Heart right ventricle (tissue), 16 donors: ENCODE results near the gene AURKAIP1. TPM values are rescaled to one million over a fixed set of nuclear protein-coding genes. Genes with fewer than 3 reads are reported as not detected.
A peak's percentile ranks its signal among the peaks of the same experiment; 100 is the strongest.

Experiments used
- ATAC-seq, 8 donors: fragments of 200-7000 bp; cut with Tn5 transposase; one replicate each; pipeline ENCODE4 v1.9.1; 2020; ENCODE audit warnings: mild to moderate bottlenecking in 8 of 8, moderate library complexity in 8 of 8, moderate number of reproducible peaks in 1 of 8
- DNase-seq, 2 donors: peaks; one replicate each; pipeline ENCODE4 v3.0.0-alpha.2; 2020
- H3K27ac ChIP-seq, 10 donors: fragments of 200-600 bp; sonication (generic) in 2 of 10; one replicate each; pipeline versions ENCODE4 v1.5.0 to v1.8.0; 2020 to 2022; ENCODE audit warnings: mild to moderate bottlenecking in 3 of 10
- H3K27me3 ChIP-seq, 7 donors: fragments of 200-600 bp; one replicate each; pipeline ENCODE4 v1.8.0; 2021 to 2022; ENCODE audit warnings: mild to moderate bottlenecking in 2 of 7
- H3K36me3 ChIP-seq, 9 donors: fragments of 200-600 bp; sonication (generic) in 1 of 9; one replicate each; pipeline versions ENCODE4 v1.5.0 to v1.8.0; 2020 to 2022; ENCODE audit warnings: mild to moderate bottlenecking in 2 of 9
- H3K4me1 ChIP-seq, 9 donors: fragments of 200-600 bp; sonication (generic) in 1 of 9; one replicate each; pipeline versions ENCODE4 v1.5.0 to v1.8.0; 2020 to 2022; ENCODE audit warnings: mild to moderate bottlenecking in 4 of 9
- H3K4me3 ChIP-seq, 10 donors: fragments of 200-600 bp; sonication (generic) in 2 of 10; one replicate each; pipeline versions ENCODE4 v1.5.0 to v1.8.0; 2020 to 2022; ENCODE audit warnings: mild to moderate bottlenecking in 7 of 10, moderate library complexity in 2 of 10
- H3K9me3 ChIP-seq, 11 donors: fragments of 200-600 bp in 10 of 11; sonication (generic) in 2 of 11; one replicate each; pipeline versions ENCODE4 v1.5.0 to v1.8.0; 2013 to 2022; ENCODE audit warnings: mild to moderate bottlenecking in 2 of 11, control low read depth in 1 of 11, moderate library complexity in 1 of 11
- CTCF ChIP-seq, 9 donors: fragments of 200-600 bp; sonication (generic) in 2 of 9; IDR thresholded peaks; one replicate each; pipeline versions ENCODE4 v1.5.0 to v1.8.0; 2021 to 2022; ENCODE audit warnings: antibody characterized with exemption in 9 of 9, mild to moderate bottlenecking in 5 of 9, moderate library complexity in 1 of 9
- WGBS, 2 donors: extraction: QIAGEN DNeasy Blood & Tissue Kit; methylation state at CpG; one replicate each; pipeline ENCODE4 v1.1.7; 2013; ENCODE audit warnings: inconsistent platforms in 1 of 2; 5-methylcytosine and 5-hydroxymethylcytosine counted together
- intact Hi-C, 10 donors: fragments of 100-400 bp; cut with DNase I; formaldehyde crosslinking; loops; one replicate each; pipeline versions ENCODE4 v1.11.1 to v1.14.2; 2022
- polyA plus RNA-seq, 2 donors: library from polyadenylated mRNA; stranded (reverse); fragments of 200-250 nt; gene quantifications; one replicate each; pipeline ENCODE4 v1.2.3, GENCODE V29; 2013
- total RNA-seq, 10 donors: library from RNA; stranded (reverse); fragmentation: NEBNext Ultra II Directional in 3 of 10; extraction: Animal tissue kit (Norgen Biotek cat#: 25700) in 3 of 10; gene quantifications; one replicate each; pipeline versions ENCODE4 v1.2.1 to v1.2.4, GENCODE V29; 2021 to 2023
- donor health status: Arrhythmogenic right ventricular cardiomyopathy.
- donor health status: ischemic (EF 13 %, LVEDD 7.1; RV severe dilation, severe dysfunction).
- donor health status: healthy with polysubstance abuse.
- donor health status: DM: no; HTN: yes; CAD: no.
- donor health status: DM: no; HTN: no; CAD: no.
- donor health status: ischemic (EF 25% LVEDD 6.9; RV normal size, moderate dysfunction).
- donor health status: ischemic (EF 25% LVEDD 5.7; RV mildly dilated, moderate dysfunction).
- donor health status: healthy.
- donor health status: DM: yes; HTN: yes; CAD: no.
- donor health status: Ischemic cardiomyopathy.
- donor health status: ischemic (EF 35%, LVEDD 5.7; RV mildly dilated, moderate dysfunction).
- donor health status: nonischemic (EF 11% LVEDD 7.7; RV severe dilation, severe dysfunction).
- donor health status: DM: yes; HTN: yes; CAD: no.
- donor health status: PGD.
- donor health status: ischemic (EF 29% LVEDD 5.4; RV normal size, mild dysfunction).
- donor health status: nonischemic (EF 23%, LVEDD 6.1; RV moderate dilation, normal function).

AURKAIP1 gene
- total and polyA plus RNA-seq, 12 donors = 176 to 528 (median 196) TPM

GRCh38 chr1:1393014-1393413 lies 18.0 kb upstream of the AURKAIP1 start:
- H3K36me3 ChIP-seq = peaks cover 15 to 100% (median 86%) of the 10 kb centered on the region in 9 donors
- intact Hi-C loops = no loop called here
- no peaks in the 10 kb centered on the region for H3K27me3 ChIP-seq
- DNase-seq (no peak), ATAC-seq (no peak)
- WGBS, 2 donors = 87 to 92% methylated on average over 4 of the region's 4 CpGs
- TF ChIP-seq CTCF (IDR thresholded peaks at IDR 0.05) = no peak
- no peak overlapping the region for H3K4me3 ChIP-seq
- H3K27ac ChIP-seq = no peak overlapping the region
- peaks cover 2 to 62% (median 36%) of the 10 kb centered on the region in 9 donors for H3K4me1 ChIP-seq
- H3K9me3 ChIP-seq = no peaks in the 10 kb centered on the region

GRCh38 chr1:1391225-1391624 lies 16.2 kb upstream of the AURKAIP1 start:
- ATAC-seq = no peak

GRCh38 chr1:1390675-1391074 lies 15.7 kb upstream of the AURKAIP1 start:
- Histone ChIP-seq H3K9me3 (no peaks in the 10 kb centered on the region), H3K27me3 (no peaks in the 10 kb centered on the region), H3K36me3 (peaks cover 22 to 100% (median 91%) of the 10 kb centered on the region in 9 donors), H3K4me3 (no peak overlapping the region), H3K27ac (peak overlapping the region in 2 of 10 donors; percentile 37 to 41), H3K4me1 (peaks cover 0 to 41% (median 16%) of the 10 kb centered on the region in 9 donors)
- 69 to 78% methylated on average over 12 of the region's 12 CpGs for WGBS, 2 donors
- peak in 1 of 8 donors; percentile 27 for ATAC-seq
- TF ChIP-seq CTCF (IDR thresholded peaks at IDR 0.05) = no peak
- intact Hi-C loops = no loop called here
- no peak for DNase-seq

More at GRCh38 chr1:1391225-1391624, 16.2 kb upstream of the AURKAIP1 start:
- 67 to 76% methylated on average over 12 of the region's 12 CpGs for WGBS, 2 donors
- DNase-seq = no peak
- TF ChIP-seq CTCF (IDR thresholded peaks at IDR 0.05) = no peak
- Histone ChIP-seq H3K4me3 (no peak overlapping the region), H3K4me1 (peaks cover 0 to 46% (median 19%) of the 10 kb centered on the region in 9 donors), H3K9me3 (no peaks in the 10 kb centered on the region), H3K27ac (peak overlapping the region in 2 of 10 donors; percentile 12 to 41), H3K36me3 (peaks cover 18 to 100% (median 89%) of the 10 kb centered on the region in 9 donors), H3K27me3 (no peaks in the 10 kb centered on the region)
- intact Hi-C loops = no loop called here

GRCh38 chr1:1388078-1388472 lies 13.1 kb upstream of the AURKAIP1 start:
- 96 to 97% methylated on average over 16 of the region's 16 CpGs for WGBS, 2 donors
- Histone ChIP-seq H3K4me3 (no peak overlapping the region), H3K4me1 (peaks cover 0 to 20% (median 9%) of the 10 kb centered on the region in 9 donors), H3K27ac (no peak overlapping the region), H3K27me3 (no peaks in the 10 kb centered on the region), H3K36me3 (peaks cover 20 to 93% (median 77%) of the 10 kb centered on the region in 9 donors), H3K9me3 (no peaks in the 10 kb centered on the region)
- no peak for DNase-seq
- no peak for ATAC-seq
- no peak for TF ChIP-seq CTCF (IDR thresholded peaks at IDR 0.05)
- intact Hi-C loops = no loop called here
